Measurements from ENCODE around the gene CCDC14.
"Not testable (repeated sequence)": the region's sequence is repeated elsewhere in the genome, so short reads cannot be mapped to it uniquely, and the experiment has no call there.

DNA sequence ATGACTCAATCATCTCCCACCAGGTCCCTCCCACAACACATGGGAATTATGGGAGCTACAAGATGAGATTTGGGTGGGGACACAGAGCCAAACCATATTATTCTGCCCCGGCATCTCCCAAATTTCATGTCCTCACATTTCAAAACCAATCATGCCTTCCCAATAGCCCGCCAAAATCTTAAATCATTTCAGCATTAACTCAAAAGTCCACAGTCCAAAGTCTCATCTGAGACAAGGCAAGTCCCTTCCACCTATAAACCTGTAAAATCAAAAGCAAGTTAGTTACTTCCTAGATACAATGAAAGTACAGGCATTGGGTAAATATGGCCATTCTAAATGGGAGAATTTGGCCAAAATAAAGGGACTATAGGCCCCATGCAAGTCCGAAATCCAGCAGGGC, 70.9 kb downstream of the CCDC14 start:
- not testable (repeated sequence) for TF ChIP-seq POLR2A (IDR thresholded peaks at IDR 0.05; ENCODE audit: low read length); GATA1 (IDR thresholded peaks at IDR 0.05; ENCODE audit: low read depth, low read length)
